H1 (cell line): Measurements from ENCODE around the gene TAF4.

Experiments
- CEBPB ChIP-seq: IDR thresholded peaks from 2 replicates; pipeline ENCODE4 v1.6.1; 2012; ENCODE audit warnings: low read depth, low read length
- EP300 ChIP-seq, 2 experiments: IDR thresholded peaks; 1 replicate in 1 of 2; 2 replicates in 1 of 2; pipeline ENCODE4 v1.6.1; 2011 to 2012; ENCODE audit warnings: low read depth in 2 of 2, low read length in 2 of 2, mild to moderate bottlenecking in 2 of 2, borderline replicate concordance in 1 of 2, inconsistent platforms in 1 of 2, moderate library complexity in 1 of 2
- GABPA ChIP-seq: IDR thresholded peaks from 2 replicates; pipeline ENCODE4 v1.6.1; 2011; ENCODE audit warnings: mild to moderate bottlenecking, low read length, moderate library complexity, borderline replicate concordance; ENCODE audit not compliant: insufficient read depth
- KDM4A ChIP-seq: IDR thresholded peaks from one replicate; pipeline ENCODE4 v1.7.1; 2012; ENCODE audit warnings: low read depth, mild to moderate bottlenecking, moderate library complexity, low read length, inconsistent platforms; ENCODE audit not compliant: severe bottlenecking
- POLR2A ChIP-seq, 2 experiments: IDR thresholded peaks; 1 replicate in 1 of 2; 2 replicates in 1 of 2; pipeline ENCODE4 v1.6.1; 2011; ENCODE audit warnings: low read depth in 2 of 2, low read length in 2 of 2, mild to moderate bottlenecking in 2 of 2; ENCODE audit errors: control extremely low read depth in 1 of 2
- POLR2AphosphoS5 ChIP-seq: IDR thresholded peaks from 2 replicates; pipeline ENCODE4 v1.6.1; 2011; ENCODE audit warnings: low read depth, low read length
- RAD21 ChIP-seq, 2 experiments: IDR thresholded peaks in 1 of 2; conservative IDR thresholded peaks in 1 of 2; 2 replicates each; pipeline ENCODE4 v1.6.1; 2011; ENCODE audit warnings: low read depth in 2 of 2, low read length in 2 of 2, improper control_type of control experiment in 1 of 2, inconsistent platforms in 1 of 2, mild to moderate bottlenecking in 1 of 2, moderate library complexity in 1 of 2
- RBBP5 ChIP-seq: IDR thresholded peaks from 2 replicates; pipeline ENCODE4 v1.7.1; 2012; ENCODE audit warnings: low read depth, mild to moderate bottlenecking, inconsistent platforms, low read length, moderate library complexity, borderline replicate concordance
- TF ChIP-seq, protein P1 (sequence below), 3 experiments: IDR thresholded peaks; 1 replicate in 2 of 3; 2 replicates in 1 of 3; pipeline versions ENCODE4 v1.5.1 to v1.6.1; 2011; ENCODE audit warnings: low read length in 3 of 3, mild to moderate bottlenecking in 3 of 3, inconsistent platforms in 2 of 3, low read depth in 1 of 3, moderate library complexity in 1 of 3; ENCODE audit not compliant: insufficient read depth in 1 of 3; ENCODE audit errors: control extremely low read depth in 1 of 3

- TF ChIP-seq POLR2AphosphoS5 (no peak), EP300 (IDR thresholded peaks at IDR 0.05; ENCODE audit: borderline replicate concordance in 1 of 2, low read depth in 2 of 2, low read length in 2 of 2) (no peak), GABPA (no peak), POLR2A (IDR thresholded peaks at IDR 0.05; ENCODE audit: control extremely low read depth in 1 of 2, low read depth in 2 of 2, low read length in 2 of 2) (no peak), KDM4A (no peak), RAD21 (IDR thresholded peaks at IDR 0.05 in 1 of 2, conservative IDR thresholded peaks at IDR 0.05 in 1 of 2; ENCODE audit: low read depth in 2 of 2, low read length in 2 of 2) (no peak), CEBPB (no peak), RBBP5 (no peak)
- TF ChIP-seq, protein P1, sequence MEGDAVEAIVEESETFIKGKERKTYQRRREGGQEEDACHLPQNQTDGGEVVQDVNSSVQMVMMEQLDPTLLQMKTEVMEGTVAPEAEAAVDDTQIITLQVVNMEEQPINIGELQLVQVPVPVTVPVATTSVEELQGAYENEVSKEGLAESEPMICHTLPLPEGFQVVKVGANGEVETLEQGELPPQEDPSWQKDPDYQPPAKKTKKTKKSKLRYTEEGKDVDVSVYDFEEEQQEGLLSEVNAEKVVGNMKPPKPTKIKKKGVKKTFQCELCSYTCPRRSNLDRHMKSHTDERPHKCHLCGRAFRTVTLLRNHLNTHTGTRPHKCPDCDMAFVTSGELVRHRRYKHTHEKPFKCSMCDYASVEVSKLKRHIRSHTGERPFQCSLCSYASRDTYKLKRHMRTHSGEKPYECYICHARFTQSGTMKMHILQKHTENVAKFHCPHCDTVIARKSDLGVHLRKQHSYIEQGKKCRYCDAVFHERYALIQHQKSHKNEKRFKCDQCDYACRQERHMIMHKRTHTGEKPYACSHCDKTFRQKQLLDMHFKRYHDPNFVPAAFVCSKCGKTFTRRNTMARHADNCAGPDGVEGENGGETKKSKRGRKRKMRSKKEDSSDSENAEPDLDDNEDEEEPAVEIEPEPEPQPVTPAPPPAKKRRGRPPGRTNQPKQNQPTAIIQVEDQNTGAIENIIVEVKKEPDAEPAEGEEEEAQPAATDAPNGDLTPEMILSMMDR (IDR thresholded peaks at IDR 0.05; ENCODE audit: control extremely low read depth in 1 of 3, insufficient read depth in 1 of 3, low read depth in 1 of 3, low read length in 3 of 3): no peak
Measured at GRCh38 chr20:62011403-62011790, 54.3 kb downstream of the TAF4 start.
